NCI-H1694 (cell line): Measurements from ENCODE around the gene ANGPT4.

ENCODE experiments used
- DNase-seq: peaks from one replicate; lab custom pipeline; 2025; lab: John Stamatoyannopoulos, UW

Gene ANGPT4

DNA sequence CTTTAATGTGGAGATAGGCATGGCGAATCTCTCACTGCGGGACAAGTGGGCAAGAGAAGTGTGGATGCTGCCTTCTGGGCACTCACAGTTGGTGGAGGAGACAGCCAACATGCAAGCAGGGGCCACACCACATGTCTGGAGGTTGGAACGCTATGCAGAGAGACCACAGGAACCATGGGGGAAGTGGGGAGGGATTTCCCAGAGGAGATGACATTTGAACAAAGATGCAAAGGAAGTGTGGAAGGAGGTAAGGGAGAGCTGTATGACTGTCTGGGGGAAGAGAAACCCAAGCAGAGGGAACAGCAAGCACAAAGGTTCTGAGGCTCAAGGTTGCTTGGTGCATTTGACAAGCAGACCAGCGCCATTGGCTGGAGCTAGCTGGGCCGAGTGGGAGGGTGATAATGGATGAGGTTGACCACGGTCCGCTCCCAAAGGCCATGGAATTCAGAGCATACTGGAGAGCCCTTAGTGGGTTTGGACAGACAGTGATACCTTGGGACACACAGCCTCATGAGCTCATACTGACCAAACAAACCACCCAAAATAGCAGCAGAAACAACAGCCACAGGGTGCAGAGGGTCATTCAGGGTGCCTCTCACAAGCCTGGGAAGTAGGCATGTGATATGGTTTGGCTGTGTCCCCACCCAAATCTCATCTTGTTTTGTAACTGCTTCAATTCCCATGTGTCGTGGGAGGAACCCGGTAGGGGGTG lies 90.3 kb downstream of the ANGPT4 start:
- no peak for DNase-seq

- no peak for DNase-seq
Measured at GRCh38 chr20:824916-825315, 91.2 kb downstream of the ANGPT4 start.

GRCh38 chr20:824490-824889 lies 91.6 kb downstream of the ANGPT4 start:
- no peak for DNase-seq

DNA sequence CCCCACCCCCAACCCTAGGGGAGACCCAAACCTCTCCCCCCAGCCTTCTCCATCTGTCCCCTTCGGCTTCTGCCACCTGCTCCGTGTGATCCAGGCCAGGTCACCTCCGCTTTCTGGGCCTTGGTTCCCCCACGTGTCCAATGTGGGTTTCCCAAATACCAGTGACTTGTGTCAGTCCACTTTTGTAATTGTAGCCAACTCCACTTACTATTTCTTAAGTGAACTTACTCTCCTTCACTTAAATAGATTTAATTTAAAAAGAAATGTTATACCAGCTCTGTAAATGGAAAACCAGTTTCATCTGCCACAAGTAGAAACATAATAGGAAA lies 92.6 kb downstream of the ANGPT4 start:
- no peak for DNase-seq

- DNase-seq, result no peak
Measured at GRCh38 chr20:822651-823573, 93.2 kb downstream of the ANGPT4 start.

GRCh38 chr20:821731-822065 lies 94.4 kb downstream of the ANGPT4 start:
- no peak for DNase-seq

DNA sequence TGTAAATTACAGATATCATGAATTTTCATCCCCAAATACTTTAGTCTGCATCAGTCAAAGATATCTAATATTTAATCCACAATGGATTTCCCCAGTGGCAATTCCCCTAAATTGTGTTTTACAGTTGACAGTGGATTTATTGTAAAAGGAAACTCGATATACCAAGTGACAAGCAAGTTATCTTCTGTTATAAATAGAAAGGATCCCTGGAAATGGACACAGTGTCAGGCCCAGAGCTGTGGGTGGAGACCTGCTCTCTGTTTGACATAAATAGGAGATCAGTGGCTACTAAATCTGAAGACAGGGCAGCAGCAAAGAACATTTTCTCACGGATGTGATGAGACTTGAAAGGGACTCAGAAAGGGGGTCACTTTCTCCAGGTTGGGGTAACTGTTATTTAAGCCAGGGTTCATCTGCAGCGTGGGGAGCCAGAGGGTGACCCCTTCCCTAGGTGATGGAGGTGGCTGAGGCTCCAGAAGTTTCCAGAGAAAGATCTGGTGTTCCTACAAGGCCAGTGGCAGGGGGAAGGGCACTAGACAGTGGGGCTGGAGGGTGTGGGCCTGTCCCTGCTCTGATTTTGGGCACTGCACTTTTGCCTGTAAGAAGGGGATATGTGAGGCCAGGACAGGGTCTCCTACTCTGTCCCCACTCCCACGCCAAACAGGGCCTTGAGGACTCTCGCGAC lies 94.9 kb downstream of the ANGPT4 start:
- DNase-seq, result no peak

DNA sequence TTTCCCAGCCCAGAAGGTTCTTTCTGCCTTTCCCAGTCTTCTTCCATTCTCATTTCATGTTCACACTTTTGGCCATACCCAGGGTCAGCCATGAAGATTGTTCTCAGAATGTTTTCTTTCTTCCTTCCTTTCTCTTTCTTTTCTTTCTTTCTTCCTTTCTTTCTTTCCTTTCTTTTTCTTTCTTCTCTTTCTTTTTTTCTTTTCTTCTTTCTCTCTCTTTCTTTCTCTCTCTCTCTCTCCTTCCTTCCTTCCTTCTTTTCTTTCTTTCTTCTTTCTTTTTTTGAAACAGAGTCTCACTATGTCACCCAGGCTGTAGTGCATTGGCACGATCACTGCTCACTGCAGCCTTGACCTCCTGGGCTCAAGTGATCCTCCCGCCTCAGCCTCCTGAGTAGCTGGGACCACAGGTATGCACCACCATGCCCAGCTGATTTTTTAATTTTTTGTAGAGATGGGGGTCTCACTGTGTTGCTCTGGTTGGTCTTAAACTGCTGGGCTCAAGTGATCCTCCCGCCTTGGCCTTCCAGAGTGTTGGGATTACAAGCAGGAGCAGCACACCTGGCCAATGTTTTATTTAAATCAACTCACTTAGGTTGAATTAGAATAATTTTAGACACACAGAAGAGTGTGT lies 95.7 kb downstream of the ANGPT4 start:
- no peak for DNase-seq
